Natural killer cell treated with Interleukin-12 subunit alpha and Interleukin-12 subunit beta and Interleukin-15 and Interleukin-18, amount 100 ng/mL, for 72 hours (primary cell): ENCODE measurements around the gene ZBTB44. TPM values are rescaled to one million over a fixed set of nuclear protein-coding genes. Genes with fewer than 3 reads are reported as not detected.
"Not testable (repeated sequence)": the region's sequence is repeated elsewhere in the genome, so short reads cannot be mapped to it uniquely, and the experiment has no call there.

Source experiments
- ATAC-seq, 2 donors: fragments of 150-1000 bp; cut with Tn5 transposase in 1 of 2; sonication (Bioruptor Pico), chemical (Tn5 transposase) in 1 of 2; 2 replicates each; pipeline ENCODE4 v1.10.0; 2021
- DNase-seq: peaks from one replicate; pipeline ENCODE4 v3.0.0; 2022; ENCODE audit warnings: low spot score
- H3K27ac Mint-ChIP-seq, 2 donors: 1 replicate in 1 of 2; 2 replicates in 1 of 2; pipeline ENCODE4 v1.8.0; 2022; ENCODE audit warnings: mixed read lengths in 2 of 2, mild to moderate bottlenecking in 1 of 2, moderate library complexity in 1 of 2
- H3K27me3 Mint-ChIP-seq, 2 donors: 1 replicate in 1 of 2; 2 replicates in 1 of 2; pipeline ENCODE4 v1.8.0; 2022; ENCODE audit warnings: mixed read lengths in 2 of 2
- H3K36me3 Mint-ChIP-seq: one replicate; pipeline ENCODE4 v1.8.0; 2022; ENCODE audit warnings: mixed read lengths
- H3K4me1 Mint-ChIP-seq, 2 donors: 1 replicate in 1 of 2; 2 replicates in 1 of 2; pipeline ENCODE4 v1.8.0; 2022; ENCODE audit warnings: low read depth in 2 of 2, mixed read lengths in 2 of 2, mild to moderate bottlenecking in 1 of 2
- H3K4me3 Mint-ChIP-seq: one replicate; pipeline ENCODE4 v1.8.0; 2022; ENCODE audit warnings: mixed read lengths
- H3K9me3 Mint-ChIP-seq: 2 replicates; pipeline ENCODE4 v1.8.0; 2022; ENCODE audit warnings: mixed read lengths
- total RNA-seq, 2 donors: library from RNA; stranded (reverse); gene quantifications; one replicate each; pipeline ENCODE4 v1.2.3, GENCODE V29; 2022

The ZBTB44 gene
- total RNA-seq, 2 donors from 2014 or later = 28.5 to 48.5 TPM

DNA sequence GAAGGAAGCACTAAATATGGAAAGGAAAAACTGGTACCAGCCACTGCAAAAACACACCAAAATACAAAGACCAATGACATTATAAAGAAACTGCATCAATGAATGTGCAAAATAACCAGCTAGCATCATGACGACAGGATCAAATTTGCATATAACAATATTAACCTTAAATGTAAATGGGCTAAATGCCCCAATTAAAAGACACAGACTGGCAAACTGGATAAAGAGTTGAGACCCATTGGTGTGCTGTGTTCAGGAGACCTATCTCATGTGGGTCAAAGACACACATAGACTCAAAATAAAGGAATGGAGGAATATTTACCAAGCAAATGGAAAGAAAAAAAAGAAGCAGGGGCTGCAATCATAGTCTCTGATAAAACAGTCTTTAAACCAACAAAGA is 63.0 kb downstream of the ZBTB44 start:
- Mint-ChIP-seq H3K9me3 (peaks cover 12% of the 10 kb centered on the region), H3K4me1 (peaks cover 24 to 51% of the 10 kb centered on the region in 2 donors), H3K36me3 (peaks cover 26% of the 10 kb centered on the region)
- H3K4me3 Mint-ChIP-seq, H3K27ac Mint-ChIP-seq, DNase-seq, H3K27me3 Mint-ChIP-seq, ATAC-seq: not testable (repeated sequence)

GRCh38 chr11:130249929-130250328 is 64.8 kb downstream of the ZBTB44 start:
- H3K27ac Mint-ChIP-seq, H3K27me3 Mint-ChIP-seq, H3K4me3 Mint-ChIP-seq, ATAC-seq, DNase-seq: not testable (repeated sequence)
- Mint-ChIP-seq H3K4me1 (peaks cover 27 to 51% of the 10 kb centered on the region in 2 donors), H3K9me3 (peaks cover 12% of the 10 kb centered on the region), H3K36me3 (peaks cover 23% of the 10 kb centered on the region)

- DNase-seq = no peak
- ATAC-seq = no peak
- Mint-ChIP-seq H3K36me3 (peaks cover 23% of the 10 kb centered on the region), H3K27ac (no peak overlapping the region), H3K4me3 (no peak overlapping the region), H3K4me1 (peaks cover 28 to 52% of the 10 kb centered on the region in 2 donors), H3K9me3 (peaks cover 12% of the 10 kb centered on the region), H3K27me3 (no peaks in the 10 kb centered on the region)
These were observed 65.3 kb downstream of the ZBTB44 start for GRCh38 chr11:130249371-130249770.

DNA sequence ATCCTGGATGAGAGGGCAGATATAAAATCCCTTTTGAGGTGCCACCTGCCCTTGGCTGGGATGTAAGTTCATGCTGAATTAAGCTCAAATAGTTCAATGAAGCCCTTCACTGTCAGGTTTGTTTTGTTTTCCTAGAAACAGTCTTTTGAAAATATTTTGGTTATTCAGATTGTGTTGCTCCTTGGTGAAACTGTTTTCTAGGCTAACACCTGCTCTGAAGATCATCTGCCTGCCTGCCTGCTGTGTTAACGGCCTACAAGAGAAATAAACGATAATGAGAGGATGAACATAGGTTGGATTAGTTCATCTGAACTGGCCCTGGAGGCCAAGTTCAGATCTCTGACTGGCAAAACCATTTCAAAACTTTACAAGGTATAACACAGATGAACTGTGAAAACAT is 67.4 kb downstream of the ZBTB44 start:
- no peak for ATAC-seq
- peak overlapping the region in 1 of 2 donors; percentile 17 for H3K27ac Mint-ChIP-seq

DNA sequence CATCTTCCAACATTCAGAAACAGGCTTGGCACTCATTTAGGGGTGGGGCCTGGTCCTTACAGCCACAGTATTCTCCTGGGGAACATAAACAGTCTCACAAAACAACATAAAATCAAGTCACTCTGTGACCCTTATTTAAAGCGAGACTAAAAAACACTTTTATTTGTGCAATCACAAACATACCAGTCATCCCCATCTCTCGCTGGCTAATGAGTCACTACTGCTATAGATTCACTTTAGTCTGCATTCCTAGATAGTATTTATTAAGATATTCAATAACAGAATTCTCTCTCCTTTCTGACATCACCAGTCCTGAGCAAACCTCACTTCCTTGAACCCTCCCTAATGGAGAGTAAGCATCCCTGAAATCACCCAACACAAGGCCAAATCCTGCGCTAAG is 68.0 kb downstream of the ZBTB44 start:
- no peak overlapping the region for H3K4me3 Mint-ChIP-seq
- H3K27me3 Mint-ChIP-seq = no peaks in the 10 kb centered on the region
- H3K4me1 Mint-ChIP-seq = peaks cover 42 to 52% of the 10 kb centered on the region in 2 donors
- H3K36me3 Mint-ChIP-seq = peaks cover 10% of the 10 kb centered on the region
- peaks cover 5% of the 10 kb centered on the region for H3K9me3 Mint-ChIP-seq
- no peak for ATAC-seq
- H3K27ac Mint-ChIP-seq = peak overlapping the region in 1 of 2 donors; percentile 17
- DNase-seq = no peak

More for the DNA sequence above, 67.4 kb downstream of the ZBTB44 start:
- DNase-seq = no peak
- Mint-ChIP-seq H3K36me3 (peaks cover 16% of the 10 kb centered on the region), H3K4me1 (peaks cover 46 to 47% of the 10 kb centered on the region in 2 donors), H3K4me3 (no peak overlapping the region), H3K9me3 (peaks cover 10% of the 10 kb centered on the region), H3K27me3 (no peaks in the 10 kb centered on the region)

GRCh38 chr11:130246270-130246669 is 68.4 kb downstream of the ZBTB44 start:
- peaks cover 4% of the 10 kb centered on the region for H3K9me3 Mint-ChIP-seq
- H3K36me3 Mint-ChIP-seq = peaks cover 7% of the 10 kb centered on the region
- no peak overlapping the region for H3K4me3 Mint-ChIP-seq
- ATAC-seq (no peak), DNase-seq (no peak)
- H3K4me1 Mint-ChIP-seq = peaks cover 47 to 56% of the 10 kb centered on the region in 2 donors
- H3K27me3 Mint-ChIP-seq = no peaks in the 10 kb centered on the region
- H3K27ac Mint-ChIP-seq = peak overlapping the region in 1 of 2 donors; percentile 17

DNA sequence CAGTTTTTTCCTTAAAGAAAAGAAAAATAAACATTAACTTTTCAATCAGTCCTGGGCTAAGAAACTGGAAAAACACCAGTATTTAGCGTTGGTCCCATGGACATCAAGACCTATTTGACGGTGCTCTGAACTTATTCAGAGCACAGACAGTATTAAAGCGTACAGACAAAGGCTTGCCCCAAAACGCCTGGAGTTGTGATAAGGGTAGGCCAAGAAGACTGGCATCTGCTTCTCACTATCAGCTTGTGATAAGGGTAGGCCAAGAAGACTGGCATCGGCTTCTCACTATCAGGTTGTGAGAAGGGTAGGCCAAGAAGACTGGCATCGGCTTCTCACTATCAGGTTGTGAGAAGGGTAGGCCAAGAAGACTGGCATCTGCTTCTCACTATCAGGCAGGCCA is 69.3 kb downstream of the ZBTB44 start:
- DNase-seq, H3K27me3 Mint-ChIP-seq, H3K4me3 Mint-ChIP-seq, H3K27ac Mint-ChIP-seq, ATAC-seq, H3K9me3 Mint-ChIP-seq, H3K36me3 Mint-ChIP-seq: not testable (repeated sequence)
- H3K4me1 Mint-ChIP-seq = peaks cover 39 to 49% of the 10 kb centered on the region in 2 donors

- no peaks in the 10 kb centered on the region for H3K27me3 Mint-ChIP-seq
- peaks cover 38 to 47% of the 10 kb centered on the region in 2 donors for H3K4me1 Mint-ChIP-seq
- no peak for DNase-seq
- no peaks in the 10 kb centered on the region for H3K9me3 Mint-ChIP-seq
- H3K36me3 Mint-ChIP-seq = no peaks in the 10 kb centered on the region
- no peak overlapping the region for H3K4me3 Mint-ChIP-seq
- H3K27ac Mint-ChIP-seq = no peak overlapping the region
- ATAC-seq = no peak
These were observed 69.9 kb downstream of the ZBTB44 start for GRCh38 chr11:130244848-130245247.

DNA sequence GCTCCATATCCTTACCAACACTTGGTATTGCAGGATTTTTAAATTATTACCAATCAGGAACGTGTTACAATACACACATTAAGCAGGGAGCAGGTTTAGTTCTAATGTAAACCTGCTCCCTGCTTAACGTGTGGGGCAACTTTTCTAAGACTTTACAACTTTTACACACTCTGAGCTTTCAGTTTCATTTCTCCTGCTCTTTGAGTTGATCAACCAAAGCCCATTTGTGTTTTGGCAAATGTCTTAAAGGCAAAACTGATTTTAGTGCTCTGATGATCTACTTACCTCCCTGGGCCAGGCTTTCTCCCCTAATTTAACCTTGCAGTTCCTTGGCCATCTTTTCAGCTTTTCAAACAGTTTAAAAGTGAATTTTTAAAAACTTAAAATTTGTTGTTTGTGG is 70.9 kb downstream of the ZBTB44 start:
- Mint-ChIP-seq H3K4me3 (peak overlapping the region; percentile 24), H3K27me3 (no peaks in the 10 kb centered on the region), H3K27ac (peak overlapping the region; percentile 10 to 69), H3K4me1 (peaks cover 34 to 47% of the 10 kb centered on the region in 2 donors), H3K36me3 (no peaks in the 10 kb centered on the region), H3K9me3 (no peaks in the 10 kb centered on the region)
- no peak for DNase-seq
- ATAC-seq = peak; percentile 36 to 76

DNA sequence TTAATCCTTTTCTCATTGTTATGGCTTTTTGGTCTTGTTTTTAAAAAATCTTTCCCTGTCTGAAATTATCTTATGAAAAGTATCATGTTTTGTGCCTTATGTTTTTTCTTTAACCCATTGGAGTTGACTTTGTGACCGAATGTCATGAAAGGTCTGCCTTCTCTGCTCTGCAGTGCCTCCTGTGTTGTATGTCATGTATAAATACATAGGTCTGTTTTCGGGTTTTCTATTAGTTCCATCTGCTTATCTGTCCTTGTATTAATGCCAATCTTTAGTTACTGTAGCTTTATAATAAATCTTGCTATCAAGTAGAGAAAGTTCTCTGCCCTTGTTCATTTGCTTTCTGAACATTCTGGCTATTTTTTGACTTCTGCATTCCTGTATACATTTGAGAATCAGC is 73.0 kb downstream of the ZBTB44 start:
- Mint-ChIP-seq H3K9me3 (no peaks in the 10 kb centered on the region), H3K4me1 (peaks cover 22 to 38% of the 10 kb centered on the region in 2 donors), H3K36me3 (no peaks in the 10 kb centered on the region), H3K4me3 (no peak overlapping the region), H3K27me3 (no peaks in the 10 kb centered on the region), H3K27ac (no peak overlapping the region)
- no peak for DNase-seq
- ATAC-seq = no peak

- H3K4me1 Mint-ChIP-seq = peaks cover 6 to 10% of the 10 kb centered on the region in 2 donors
- H3K9me3 Mint-ChIP-seq = no peaks in the 10 kb centered on the region
- DNase-seq (no peak), ATAC-seq (no peak)
- H3K27ac Mint-ChIP-seq = no peak overlapping the region
- H3K27me3 Mint-ChIP-seq = no peaks in the 10 kb centered on the region
- H3K4me3 Mint-ChIP-seq = no peak overlapping the region
- H3K36me3 Mint-ChIP-seq = no peaks in the 10 kb centered on the region
These were observed 77.3 kb downstream of the ZBTB44 start for GRCh38 chr11:130237282-130238006.

DNA sequence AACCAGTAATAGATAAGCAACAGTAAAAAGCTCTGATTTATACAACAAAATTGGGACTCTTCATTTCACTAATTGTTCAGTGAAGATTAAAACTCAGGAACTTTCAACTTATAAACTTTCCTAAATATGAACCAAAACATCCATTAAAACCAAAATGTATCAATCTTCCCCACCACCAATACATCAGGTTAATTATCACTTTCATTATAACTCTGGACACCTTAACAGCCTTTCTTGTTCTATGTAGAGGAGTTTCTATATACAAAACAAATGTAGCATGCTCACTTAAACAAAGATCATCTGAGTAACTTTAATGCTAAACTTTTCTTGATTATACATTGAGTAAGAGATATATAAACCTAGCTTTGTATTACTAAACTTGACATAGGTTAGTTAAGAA is 80.4 kb downstream of the ZBTB44 start:
- H3K27me3 Mint-ChIP-seq = no peaks in the 10 kb centered on the region
- H3K4me1 Mint-ChIP-seq = no peaks in the 10 kb centered on the region
- H3K27ac Mint-ChIP-seq = no peak overlapping the region
- ATAC-seq (no peak), DNase-seq (no peak)
- H3K4me3 Mint-ChIP-seq = no peak overlapping the region
- H3K36me3 Mint-ChIP-seq = peaks cover 4% of the 10 kb centered on the region
- H3K9me3 Mint-ChIP-seq = no peaks in the 10 kb centered on the region

- not testable (repeated sequence) for H3K27me3 Mint-ChIP-seq, H3K36me3 Mint-ChIP-seq, ATAC-seq
These were observed 80.8 kb downstream of the ZBTB44 start for GRCh38 chr11:130233888-130234287.

GRCh38 chr11:130233486-130233885 is 81.2 kb downstream of the ZBTB44 start:
- H3K36me3 Mint-ChIP-seq = not testable (repeated sequence)

More at GRCh38 chr11:130233888-130234287, 80.8 kb downstream of the ZBTB44 start:
- not testable (repeated sequence) for H3K4me1 Mint-ChIP-seq, H3K9me3 Mint-ChIP-seq, H3K27ac Mint-ChIP-seq, H3K4me3 Mint-ChIP-seq, DNase-seq

More at GRCh38 chr11:130233486-130233885, 81.2 kb downstream of the ZBTB44 start:
- not testable (repeated sequence) for H3K9me3 Mint-ChIP-seq, H3K4me3 Mint-ChIP-seq, H3K4me1 Mint-ChIP-seq, ATAC-seq, H3K27me3 Mint-ChIP-seq, DNase-seq, H3K27ac Mint-ChIP-seq
